ENCODE measurements around the gene CA4.
"Not testable (repeated sequence)": the region's sequence is repeated elsewhere in the genome, so short reads cannot be mapped to it uniquely, and the experiment has no call there.

The CA4 gene

DNA sequence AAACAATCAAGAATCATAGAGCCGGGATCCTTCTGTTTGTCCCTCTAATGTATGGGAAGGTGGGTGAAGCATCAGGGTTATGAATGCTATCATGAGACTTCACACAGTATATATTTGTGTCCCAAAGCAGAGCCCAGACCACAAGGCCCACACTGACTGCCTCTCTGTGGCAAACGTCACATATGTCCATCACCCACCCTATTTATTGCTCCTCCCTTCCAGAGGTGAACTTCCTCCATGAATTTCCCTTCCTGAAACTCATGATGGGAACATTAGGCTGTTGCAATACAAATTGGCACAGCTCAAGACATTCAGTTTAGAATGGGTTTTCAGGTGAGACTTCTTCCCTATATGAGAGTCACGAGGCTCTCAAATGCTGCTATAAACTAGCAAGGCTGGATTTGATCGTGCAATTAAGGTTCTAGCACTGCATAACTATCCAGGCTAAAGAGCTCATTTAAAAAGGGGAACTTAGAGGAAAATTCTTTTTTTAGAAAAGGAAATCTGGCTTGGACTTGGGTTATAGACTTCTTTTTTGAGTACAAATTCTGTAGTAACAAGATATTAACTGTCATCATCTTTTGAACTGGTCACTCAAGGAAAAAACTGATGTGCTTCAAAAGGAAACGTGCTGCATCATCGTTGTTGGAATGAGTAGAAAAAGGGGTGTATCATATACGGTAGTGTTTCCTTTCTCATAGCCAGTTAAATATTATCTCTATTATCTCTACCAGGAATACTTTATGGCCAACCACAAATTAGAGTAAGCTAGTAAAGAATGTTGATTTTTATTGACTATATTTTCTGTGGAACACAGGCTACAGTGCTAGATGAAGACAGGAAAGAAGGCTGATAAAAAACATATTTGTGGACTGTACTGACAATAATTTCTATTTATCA is 37.3 kb downstream of the CA4 start:
- peak; percentile 56 for DNase-seq (ENCODE audit: low read depth)
- peaks cover 77% of the 10 kb centered on the region for H3K36me3 ChIP-seq (ENCODE audit: control insufficient read depth, insufficient read depth, low read length, severe bottlenecking)
- H3K9ac ChIP-seq (ENCODE audit: low read length); H3K27me3 ChIP-seq (replicated peaks; ENCODE audit: control insufficient read depth, insufficient read depth, low read length); H3K9me3 ChIP-seq (ENCODE audit: control insufficient read depth, low read length); H3K4me1 ChIP-seq (ENCODE audit: control insufficient read depth, insufficient read depth, low read length); H3K4me3 ChIP-seq (ENCODE audit: low read length): not testable (repeated sequence)

DNA sequence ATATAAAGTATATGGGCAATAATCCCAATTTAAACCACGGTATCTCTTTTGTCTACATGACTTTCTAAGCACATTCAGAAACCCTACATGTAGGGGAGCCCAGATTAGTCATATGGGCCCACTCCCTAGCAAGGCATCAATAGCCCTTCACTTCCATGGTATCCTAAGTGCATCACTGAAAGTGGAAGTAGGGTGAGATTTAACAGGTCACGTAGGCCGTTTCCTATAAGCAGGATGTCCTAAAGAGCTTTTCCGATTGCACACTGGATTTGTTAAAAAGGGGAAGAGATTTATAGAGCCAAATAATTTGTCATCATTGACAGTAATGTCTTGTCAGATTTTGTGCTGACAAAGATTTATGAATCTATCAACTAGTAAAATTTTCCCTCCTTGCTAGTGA is 39.0 kb downstream of the CA4 start:
- Histone ChIP-seq H3K9me3 (ENCODE audit: control insufficient read depth, low read length) (no peaks in the 10 kb centered on the region), H3K4me3 (ENCODE audit: low read length) (no peak overlapping the region), H3K36me3 (ENCODE audit: control insufficient read depth, insufficient read depth, low read length, severe bottlenecking) (peaks cover 82% of the 10 kb centered on the region), H3K9ac (ENCODE audit: low read length) (no peak overlapping the region), H3K27me3 (replicated peaks; ENCODE audit: control insufficient read depth, insufficient read depth, low read length) (no peaks in the 10 kb centered on the region), H3K4me1 (ENCODE audit: control insufficient read depth, insufficient read depth, low read length) (peaks cover 2% of the 10 kb centered on the region)
- DNase-seq (ENCODE audit: low read depth), result no peak

DNA sequence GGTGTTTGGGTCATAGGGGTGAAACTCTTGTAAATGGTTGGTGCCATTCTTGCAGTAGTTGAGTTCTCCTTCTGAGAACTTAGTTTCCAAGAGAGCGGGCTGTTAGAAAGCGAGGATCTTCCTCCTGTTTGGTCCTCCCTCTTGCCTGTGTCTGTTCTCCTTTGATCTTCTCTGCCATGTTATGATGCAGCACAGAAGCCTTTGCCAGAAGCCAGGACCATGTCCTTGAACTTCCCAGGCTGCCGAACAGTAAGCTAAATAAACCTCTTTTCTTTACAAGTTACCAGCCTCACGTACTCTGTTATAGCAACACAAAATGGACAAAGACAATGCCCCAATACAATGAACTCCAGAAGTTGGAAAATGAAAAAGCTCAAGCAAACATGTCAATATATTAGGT is 40.3 kb downstream of the CA4 start:
- not testable (repeated sequence) for H3K27me3 ChIP-seq (replicated peaks; ENCODE audit: control insufficient read depth, insufficient read depth, low read length); H3K9ac ChIP-seq (ENCODE audit: low read length); H3K4me3 ChIP-seq (ENCODE audit: low read length); H3K4me1 ChIP-seq (ENCODE audit: control insufficient read depth, insufficient read depth, low read length); H3K9me3 ChIP-seq (ENCODE audit: control insufficient read depth, low read length); DNase-seq (ENCODE audit: low read depth)
- H3K36me3 ChIP-seq (ENCODE audit: control insufficient read depth, insufficient read depth, low read length, severe bottlenecking), result peaks cover 84% of the 10 kb centered on the region

DNA sequence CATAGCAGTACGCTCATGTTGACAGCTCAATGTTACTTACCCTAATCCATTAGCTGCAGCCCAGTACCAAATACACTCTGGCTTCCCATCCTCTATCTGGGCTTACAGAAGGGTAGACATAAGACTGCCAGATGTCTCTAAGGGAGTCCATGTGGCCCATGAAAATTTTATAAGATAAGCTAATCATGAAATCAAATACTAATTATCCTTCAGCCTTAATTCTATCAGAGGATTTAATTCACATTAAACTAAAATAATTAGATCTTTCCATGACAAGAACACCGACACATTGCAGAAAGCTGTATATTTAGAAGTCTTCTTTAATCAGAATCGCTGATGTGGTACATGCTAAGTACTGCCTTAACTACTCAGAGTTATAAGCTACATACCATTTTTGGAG is 43.3 kb downstream of the CA4 start:
- H3K4me3 ChIP-seq (ENCODE audit: low read length); H3K9ac ChIP-seq (ENCODE audit: low read length); H3K9me3 ChIP-seq (ENCODE audit: control insufficient read depth, low read length); H3K27me3 ChIP-seq (replicated peaks; ENCODE audit: control insufficient read depth, insufficient read depth, low read length); DNase-seq (ENCODE audit: low read depth); H3K4me1 ChIP-seq (ENCODE audit: control insufficient read depth, insufficient read depth, low read length): not testable (repeated sequence)
- H3K36me3 ChIP-seq (ENCODE audit: control insufficient read depth, insufficient read depth, low read length, severe bottlenecking), result peaks cover 85% of the 10 kb centered on the region

DNA sequence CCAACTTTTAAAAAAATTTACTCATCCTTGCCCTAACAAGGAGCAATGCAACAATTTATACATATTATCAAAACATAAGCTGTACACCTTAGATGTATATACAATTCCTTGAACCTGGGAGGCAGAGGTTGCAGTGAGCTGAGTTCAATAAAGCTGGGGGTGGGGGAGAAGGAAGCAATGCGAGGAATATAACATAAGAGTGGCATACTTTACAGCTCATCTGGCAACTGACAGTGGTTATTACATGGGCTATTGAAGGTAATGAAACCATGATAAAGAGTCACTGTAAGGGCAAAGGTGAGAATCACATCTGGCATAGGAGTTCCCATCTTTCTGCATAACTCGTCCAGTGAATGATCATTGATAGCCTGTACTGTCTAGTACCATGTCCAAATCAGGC is 43.7 kb downstream of the CA4 start:
- Histone ChIP-seq H3K36me3 (ENCODE audit: control insufficient read depth, insufficient read depth, low read length, severe bottlenecking) (peaks cover 87% of the 10 kb centered on the region), H3K9ac (ENCODE audit: low read length) (no peak overlapping the region), H3K27me3 (replicated peaks; ENCODE audit: control insufficient read depth, insufficient read depth, low read length) (no peaks in the 10 kb centered on the region), H3K4me3 (ENCODE audit: low read length) (no peak overlapping the region), H3K4me1 (ENCODE audit: control insufficient read depth, insufficient read depth, low read length) (no peaks in the 10 kb centered on the region), H3K9me3 (ENCODE audit: control insufficient read depth, low read length) (no peaks in the 10 kb centered on the region)
- DNase-seq (ENCODE audit: low read depth), result no peak

DNA sequence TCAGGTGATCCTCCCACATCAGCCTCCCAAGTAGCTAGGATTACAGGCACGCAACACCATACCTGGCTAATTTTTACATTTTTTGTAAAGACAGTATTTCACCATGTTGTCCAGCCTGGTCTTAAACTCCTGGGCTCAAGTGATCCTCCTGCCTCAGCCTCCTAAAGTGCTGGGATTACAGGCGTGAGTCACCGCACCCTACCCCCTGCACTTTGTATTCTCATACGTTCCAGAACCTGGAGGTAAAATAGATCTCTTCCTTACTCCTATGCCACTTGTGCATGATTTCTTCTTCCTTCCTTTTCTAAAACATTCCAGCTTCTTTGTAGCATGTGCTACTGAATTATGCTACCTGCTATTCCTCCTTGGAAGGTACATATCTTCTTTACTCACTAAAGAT is 44.4 kb downstream of the CA4 start:
- not testable (repeated sequence) for H3K9ac ChIP-seq (ENCODE audit: low read length); H3K27me3 ChIP-seq (replicated peaks; ENCODE audit: control insufficient read depth, insufficient read depth, low read length); H3K4me1 ChIP-seq (ENCODE audit: control insufficient read depth, insufficient read depth, low read length); H3K4me3 ChIP-seq (ENCODE audit: low read length); H3K9me3 ChIP-seq (ENCODE audit: control insufficient read depth, low read length); DNase-seq (ENCODE audit: low read depth)
- peaks cover 84% of the 10 kb centered on the region for H3K36me3 ChIP-seq (ENCODE audit: control insufficient read depth, insufficient read depth, low read length, severe bottlenecking)

DNA sequence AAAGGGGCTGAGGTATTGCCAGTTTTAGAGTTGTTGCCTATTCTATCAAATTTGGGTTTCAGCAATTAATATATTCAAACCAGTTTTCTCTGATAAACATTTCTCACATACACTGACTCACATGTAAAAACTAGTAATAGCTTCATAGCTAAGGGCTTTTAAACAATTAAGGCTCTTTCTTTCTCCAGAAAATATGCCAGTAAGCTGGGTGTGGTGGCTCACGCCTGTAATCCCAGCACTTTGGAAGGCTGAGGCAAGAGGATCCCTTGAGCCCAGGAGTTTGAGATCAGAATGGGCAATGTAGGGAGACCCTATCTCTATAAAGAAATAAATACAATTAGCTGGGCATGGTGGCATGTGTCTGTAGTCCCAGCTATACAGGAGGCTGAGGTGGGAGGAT is 48.9 kb downstream of the CA4 start:
- not testable (repeated sequence) for DNase-seq (ENCODE audit: low read depth); H3K4me3 ChIP-seq (ENCODE audit: low read length); H3K4me1 ChIP-seq (ENCODE audit: control insufficient read depth, insufficient read depth, low read length); H3K9ac ChIP-seq (ENCODE audit: low read length); H3K27me3 ChIP-seq (replicated peaks; ENCODE audit: control insufficient read depth, insufficient read depth, low read length); H3K9me3 ChIP-seq (ENCODE audit: control insufficient read depth, low read length)
- H3K36me3 ChIP-seq (ENCODE audit: control insufficient read depth, insufficient read depth, low read length, severe bottlenecking), result peaks cover 52% of the 10 kb centered on the region

DNA sequence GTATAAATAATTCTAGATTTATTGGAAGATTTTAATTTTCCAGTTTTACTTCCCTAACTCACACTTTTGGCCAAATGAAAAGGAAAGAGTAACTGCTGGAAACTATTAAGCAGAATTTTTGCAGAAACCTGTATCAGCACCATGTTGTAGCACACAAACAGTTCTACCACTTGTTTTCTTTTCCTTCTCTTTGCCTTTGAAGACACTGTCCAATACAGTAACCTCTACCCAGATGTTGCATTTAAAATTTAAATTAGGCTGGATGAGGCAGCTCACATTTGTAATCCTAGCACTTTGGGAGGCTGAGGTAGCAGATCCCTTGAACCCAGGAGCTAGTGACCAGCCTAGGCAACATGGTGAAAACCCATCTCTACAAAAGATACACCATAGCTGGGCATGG is 56.0 kb downstream of the CA4 start:
- not testable (repeated sequence) for H3K9ac ChIP-seq (ENCODE audit: low read length); DNase-seq (ENCODE audit: low read depth); H3K27me3 ChIP-seq (replicated peaks; ENCODE audit: control insufficient read depth, insufficient read depth, low read length); H3K4me3 ChIP-seq (ENCODE audit: low read length); H3K36me3 ChIP-seq (ENCODE audit: control insufficient read depth, insufficient read depth, low read length, severe bottlenecking); H3K4me1 ChIP-seq (ENCODE audit: control insufficient read depth, insufficient read depth, low read length); H3K9me3 ChIP-seq (ENCODE audit: control insufficient read depth, low read length)

DNA sequence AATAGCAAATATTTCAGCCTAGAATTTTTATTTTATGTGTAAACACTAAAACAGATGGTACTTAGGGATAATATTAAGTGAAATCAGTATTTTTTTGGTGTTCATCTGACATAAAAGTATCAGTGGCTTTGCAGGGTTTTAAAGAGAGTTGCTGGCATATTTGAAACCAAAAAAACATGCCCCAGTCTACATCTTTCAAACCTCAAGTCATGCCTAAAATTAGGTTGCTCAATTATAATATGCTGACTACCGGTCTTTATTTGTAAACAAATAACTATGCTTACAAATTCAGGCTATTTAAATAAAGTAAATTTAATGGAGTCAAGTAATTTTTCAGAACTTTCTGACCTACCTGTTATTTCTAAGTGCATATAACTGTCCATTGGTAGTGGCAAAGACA is 58.5 kb downstream of the CA4 start:
- H3K36me3 ChIP-seq (ENCODE audit: control insufficient read depth, insufficient read depth, low read length, severe bottlenecking); DNase-seq (ENCODE audit: low read depth); H3K4me1 ChIP-seq (ENCODE audit: control insufficient read depth, insufficient read depth, low read length); H3K4me3 ChIP-seq (ENCODE audit: low read length); H3K9ac ChIP-seq (ENCODE audit: low read length); H3K9me3 ChIP-seq (ENCODE audit: control insufficient read depth, low read length); H3K27me3 ChIP-seq (replicated peaks; ENCODE audit: control insufficient read depth, insufficient read depth, low read length): not testable (repeated sequence)

Data from adipocyte (in vitro differentiated cells).